HCT116 (cell line): ENCODE data around the gene C11orf54. TPM values are rescaled to one million over a fixed set of nuclear protein-coding genes. Genes with fewer than 3 reads are reported as not detected.
A peak's percentile ranks its signal among the peaks of the same experiment; 100 is the strongest.

Source experiments
- ATAC-seq: fragments of 200-7000 bp; cut with Tn5 transposase; 2 replicates; pipeline ENCODE4 v1.9.1; 2020; ENCODE audit warnings: mild to moderate bottlenecking, moderate library complexity
- BruUV-seq: library from RNA; stranded (reverse); fragments of 400-500 nt; replicated peaks from 2 replicates; lab custom pipeline; 2021; lab: Mats Ljungman, UMichigan
- CTCF ChIA-PET: fragments of 300-600 bp; sonication (Branson Sonifier 250); formaldehyde crosslinking; loops from one replicate; lab custom pipeline; 2021; ENCODE audit warnings: antibody characterized with exemption; lab: Charles Lee
- POLR2A ChIA-PET: fragments of 300-600, 350-600 bp; sonication (Branson Sonifier 250); formaldehyde crosslinking; loops from one replicate; lab custom pipeline; 2021; ENCODE audit warnings: antibody characterized with exemption; lab: Charles Lee
- RAD21 ChIA-PET, 2 experiments: fragments of 300-600 bp; sonication (Branson Sonifier 250); formaldehyde crosslinking; loops; one replicate each; lab custom pipeline; 2023; ENCODE audit warnings: low total read pairs in 2 of 2; ENCODE audit not compliant: uncharacterized antibody in 2 of 2, unreplicated experiment in 2 of 2, low non-redundant PET in 1 of 2; lab: Charles Lee
- DNase-seq: peaks from one replicate; pipeline ENCODE4 v3.0.0-alpha.2; 2010; ENCODE audit warnings: low read depth, low spot score
- H2AFZ ChIP-seq: fragments of 200-600 bp; shearing (Covaris generic), sonication (generic); 2 replicates; pipeline ENCODE4 v1.6.1; 2017; ENCODE audit warnings: low read depth, mixed run types, mixed read lengths, antibody characterized with exemption, low read length; ENCODE audit not compliant: poor library complexity, severe bottlenecking
- H3K27ac ChIP-seq: 2 replicates; pipeline ENCODE4 v1.5.1; 2012; ENCODE audit warnings: low read depth, low read length
- H3K27me3 ChIP-seq: fragments of 200-600 bp; sonication (generic); 2 replicates; pipeline ENCODE4 v1.6.1; 2016; ENCODE audit warnings: mixed run types, low read length, mixed read lengths; ENCODE audit not compliant: insufficient read depth
- H3K36me3 ChIP-seq, 2 experiments: fragments of 200-500 bp in 1 of 2; fragments of 200-600 bp in 1 of 2; sonication (Bioruptor generic) in 1 of 2; sonication (generic) in 1 of 2; 2 replicates each; pipeline versions ENCODE4 v1.5.1 to v1.6.1; 2014 to 2016; ENCODE audit warnings: low read length in 2 of 2, inconsistent platforms in 1 of 2, mixed read lengths in 1 of 2, mixed run types in 1 of 2; ENCODE audit not compliant: insufficient read depth in 2 of 2, control insufficient read depth in 1 of 2
- H3K4me1 ChIP-seq, 2 experiments: fragments of 200-600 bp in 1 of 2; sonication (generic) in 1 of 2; 2 replicates each; pipeline versions ENCODE4 v1.5.1 to v1.6.1; 2012 to 2017; ENCODE audit warnings: low read length in 2 of 2, inconsistent platforms in 1 of 2, mild to moderate bottlenecking in 1 of 2, mixed read lengths in 1 of 2, mixed run types in 1 of 2, moderate library complexity in 1 of 2; ENCODE audit not compliant: insufficient read depth in 2 of 2, control insufficient read depth in 1 of 2
- H3K4me2 ChIP-seq: fragments of 200-600 bp; sonication (generic); 2 replicates; pipeline ENCODE4 v1.6.1; 2017; ENCODE audit warnings: mixed run types, low read length, mixed read lengths
- H3K4me3 ChIP-seq, 2 experiments: fragments of 200-600 bp in 1 of 2; sonication (generic) in 1 of 2; replicated peaks in 1 of 2; 2 replicates each; pipeline ENCODE4 v1.5.1; 2011 to 2016; ENCODE audit warnings: low read length in 2 of 2, control low read depth in 1 of 2, low read depth in 1 of 2, mild to moderate bottlenecking in 1 of 2, mixed read lengths in 1 of 2, mixed run types in 1 of 2
- H3K79me2 ChIP-seq: fragments of 200-600 bp; sonication (generic); 2 replicates; pipeline ENCODE4 v1.6.1; 2017; ENCODE audit warnings: mild to moderate bottlenecking, mixed run types, low read length, moderate library complexity, mixed read lengths; ENCODE audit not compliant: insufficient read depth
- H3K9ac ChIP-seq: fragments of 200-600 bp; sonication (generic); 2 replicates; pipeline ENCODE4 v1.6.1; 2016; ENCODE audit warnings: low read length, mixed read lengths
- H3K9me2 ChIP-seq: fragments of 200-600 bp; sonication (generic), shearing (Covaris generic); 2 replicates; pipeline ENCODE4 v1.6.1; 2017; ENCODE audit warnings: mixed run types, mild to moderate bottlenecking, moderate library complexity; ENCODE audit not compliant: insufficient read depth
- H3K9me3 ChIP-seq, 2 experiments: fragments of 200-500 bp in 1 of 2; fragments of 200-600 bp in 1 of 2; sonication (Bioruptor generic) in 1 of 2; sonication (generic) in 1 of 2; 2 replicates each; pipeline ENCODE4 v1.6.1; 2014 to 2017; ENCODE audit warnings: low read length in 2 of 2, mixed read lengths in 2 of 2, inconsistent platforms in 1 of 2, low read depth in 1 of 2, mild to moderate bottlenecking in 1 of 2, mixed run types in 1 of 2, moderate library complexity in 1 of 2; ENCODE audit not compliant: control insufficient read depth in 1 of 2, insufficient read depth in 1 of 2
- H4K20me1 ChIP-seq: fragments of 200-600 bp; sonication (generic), shearing (Covaris generic); 2 replicates; pipeline ENCODE4 v1.6.1; 2017; ENCODE audit warnings: mixed run types, mild to moderate bottlenecking, moderate library complexity; ENCODE audit not compliant: insufficient read depth
- CBX3 ChIP-seq: IDR thresholded peaks from 2 replicates; pipeline ENCODE4 v1.6.1; 2012; ENCODE audit warnings: low read depth
- CEBPB ChIP-seq: IDR thresholded peaks from 2 replicates; pipeline ENCODE4 v1.6.1; 2012; ENCODE audit warnings: low read depth
- EZH2phosphoT487 ChIP-seq: fragments of 200-600 bp; IDR thresholded peaks from 2 replicates; pipeline ENCODE4 v1.6.1; 2018; ENCODE audit warnings: antibody characterized with exemption, borderline replicate concordance
- FOSL1 ChIP-seq: IDR thresholded peaks from 2 replicates; pipeline ENCODE4 v1.6.1; 2012; ENCODE audit warnings: low read depth
- POLR2A ChIP-seq: IDR thresholded peaks from 2 replicates; pipeline ENCODE4 v1.7.0; 2011; ENCODE audit warnings: borderline replicate concordance; ENCODE audit not compliant: insufficient read depth, insufficient read length; ENCODE audit errors: extremely low read depth
- RAD21 ChIP-seq: IDR thresholded peaks from 2 replicates; pipeline ENCODE4 v1.6.1; 2012; ENCODE audit warnings: low read depth, mild to moderate bottlenecking
- SIN3A ChIP-seq: IDR thresholded peaks from 2 replicates; pipeline ENCODE4 v1.6.1; 2012; ENCODE audit warnings: low read depth
- TCF7L2 ChIP-seq: IDR thresholded peaks from 2 replicates; pipeline ENCODE4 v1.7.0; 2011; ENCODE audit warnings: borderline replicate concordance, inconsistent platforms; ENCODE audit not compliant: insufficient read depth, insufficient read length; ENCODE audit errors: extremely low read depth
- ZFX ChIP-seq: fragments of 450-650 bp; IDR thresholded peaks from 2 replicates; pipeline ENCODE4 v1.6.1; 2017
- intact Hi-C: fragments of 100-400 bp; cut with micrococcal nuclease; formaldehyde crosslinking; loops from 2 replicates; pipeline ENCODE4 v1.10.0; 2022
- microRNA counts: library from miRNA; unstranded; fragments of <30 nt; microRNA quantifications from one replicate; lab custom pipeline; 2015
- microRNA-seq: library from miRNA; unstranded; fragments of <30 nt; microRNA quantifications from one replicate; pipeline ENCODE4, GENCODE V29; 2016; ENCODE audit warnings: borderline number of aligned reads
- total RNA-seq: library from RNA; stranded (reverse); gene quantifications from one replicate; pipeline ENCODE4 v1.2.1, GENCODE V29; 2021; ENCODE audit not compliant: unreplicated experiment
- TF ChIP-seq, protein P1 (sequence below), 3 experiments: fragments of 200-600 bp in 1 of 3; sonication (generic) in 1 of 3; IDR thresholded peaks in 2 of 3; conservative IDR thresholded peaks in 1 of 3; 2 replicates each; pipeline ENCODE4 v1.5.1; 2012 to 2017; ENCODE audit warnings: low read depth in 2 of 3, low read length in 2 of 3, antibody characterized with exemption in 1 of 3, borderline replicate concordance in 1 of 3, control low read depth in 1 of 3, mild to moderate bottlenecking in 1 of 3, mixed read lengths in 1 of 3, mixed run types in 1 of 3, moderate library complexity in 1 of 3; ENCODE audit not compliant: insufficient read depth in 1 of 3
- TF ChIP-seq, protein P2 (sequence below): IDR thresholded peaks from 2 replicates; pipeline ENCODE4 v1.6.1; 2012
- TF ChIP-seq, protein P3 (sequence below): IDR thresholded peaks from 2 replicates; pipeline ENCODE4 v1.6.1; 2011; ENCODE audit warnings: mild to moderate bottlenecking, low read length, moderate library complexity; ENCODE audit not compliant: insufficient replicate concordance; ENCODE audit errors: extremely low read depth

The C11orf54 gene
- total RNA-seq, 1 experiment from 2014 or later: 26.1 TPM

DNA sequence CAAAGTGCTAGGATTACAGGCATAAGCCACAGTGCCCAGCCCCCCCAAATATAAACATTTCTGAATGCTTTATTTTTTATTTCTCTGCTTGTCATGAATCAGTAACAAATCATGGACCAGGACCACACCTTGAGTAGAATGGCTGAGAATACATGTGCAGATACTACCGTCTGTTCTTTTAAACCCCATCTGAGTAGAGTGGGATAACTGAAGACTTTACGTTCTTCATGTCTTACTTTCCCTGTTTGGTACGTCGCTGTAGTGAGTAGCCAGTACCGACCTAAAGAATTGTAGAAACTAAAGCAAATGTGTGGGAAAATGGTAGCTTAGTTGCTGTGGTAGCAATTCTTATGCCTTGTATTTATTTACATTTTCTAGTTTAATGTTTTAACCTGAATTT lies 72.5 kb downstream of the C11orf54 start:
- no peak for DNase-seq
- TF ChIP-seq, protein P1, sequence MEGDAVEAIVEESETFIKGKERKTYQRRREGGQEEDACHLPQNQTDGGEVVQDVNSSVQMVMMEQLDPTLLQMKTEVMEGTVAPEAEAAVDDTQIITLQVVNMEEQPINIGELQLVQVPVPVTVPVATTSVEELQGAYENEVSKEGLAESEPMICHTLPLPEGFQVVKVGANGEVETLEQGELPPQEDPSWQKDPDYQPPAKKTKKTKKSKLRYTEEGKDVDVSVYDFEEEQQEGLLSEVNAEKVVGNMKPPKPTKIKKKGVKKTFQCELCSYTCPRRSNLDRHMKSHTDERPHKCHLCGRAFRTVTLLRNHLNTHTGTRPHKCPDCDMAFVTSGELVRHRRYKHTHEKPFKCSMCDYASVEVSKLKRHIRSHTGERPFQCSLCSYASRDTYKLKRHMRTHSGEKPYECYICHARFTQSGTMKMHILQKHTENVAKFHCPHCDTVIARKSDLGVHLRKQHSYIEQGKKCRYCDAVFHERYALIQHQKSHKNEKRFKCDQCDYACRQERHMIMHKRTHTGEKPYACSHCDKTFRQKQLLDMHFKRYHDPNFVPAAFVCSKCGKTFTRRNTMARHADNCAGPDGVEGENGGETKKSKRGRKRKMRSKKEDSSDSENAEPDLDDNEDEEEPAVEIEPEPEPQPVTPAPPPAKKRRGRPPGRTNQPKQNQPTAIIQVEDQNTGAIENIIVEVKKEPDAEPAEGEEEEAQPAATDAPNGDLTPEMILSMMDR (IDR thresholded peaks at IDR 0.05 in 2 of 3, conservative IDR thresholded peaks at IDR 0.05 in 1 of 3; ENCODE audit: borderline replicate concordance in 1 of 3, insufficient read depth in 1 of 3, low read depth in 2 of 3, low read length in 2 of 3): no peak
- TF ChIP-seq, protein P2, sequence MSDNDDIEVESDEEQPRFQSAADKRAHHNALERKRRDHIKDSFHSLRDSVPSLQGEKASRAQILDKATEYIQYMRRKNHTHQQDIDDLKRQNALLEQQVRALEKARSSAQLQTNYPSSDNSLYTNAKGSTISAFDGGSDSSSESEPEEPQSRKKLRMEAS: no peak
- TF ChIP-seq CEBPB (no peak), POLR2A (no peak), CBX3 (no peak), SIN3A (no peak), ZFX (no peak), RAD21 (no peak), TCF7L2 (no peak), FOSL1 (no peak), EZH2phosphoT487 (no peak)
- TF ChIP-seq, protein P3, sequence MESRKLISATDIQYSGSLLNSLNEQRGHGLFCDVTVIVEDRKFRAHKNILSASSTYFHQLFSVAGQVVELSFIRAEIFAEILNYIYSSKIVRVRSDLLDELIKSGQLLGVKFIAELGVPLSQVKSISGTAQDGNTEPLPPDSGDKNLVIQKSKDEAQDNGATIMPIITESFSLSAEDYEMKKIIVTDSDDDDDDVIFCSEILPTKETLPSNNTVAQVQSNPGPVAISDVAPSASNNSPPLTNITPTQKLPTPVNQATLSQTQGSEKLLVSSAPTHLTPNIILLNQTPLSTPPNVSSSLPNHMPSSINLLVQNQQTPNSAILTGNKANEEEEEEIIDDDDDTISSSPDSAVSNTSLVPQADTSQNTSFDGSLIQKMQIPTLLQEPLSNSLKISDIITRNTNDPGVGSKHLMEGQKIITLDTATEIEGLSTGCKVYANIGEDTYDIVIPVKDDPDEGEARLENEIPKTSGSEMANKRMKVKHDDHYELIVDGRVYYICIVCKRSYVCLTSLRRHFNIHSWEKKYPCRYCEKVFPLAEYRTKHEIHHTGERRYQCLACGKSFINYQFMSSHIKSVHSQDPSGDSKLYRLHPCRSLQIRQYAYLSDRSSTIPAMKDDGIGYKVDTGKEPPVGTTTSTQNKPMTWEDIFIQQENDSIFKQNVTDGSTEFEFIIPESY: no peak
- no peaks in the 10 kb centered on the region for H3K4me1 ChIP-seq
- no peak overlapping the region for H3K4me3 ChIP-seq
- no peaks in the 10 kb centered on the region for H4K20me1 ChIP-seq
- ChIA-PET RAD21 (no interaction called here), CTCF (no interaction called here), POLR2A (interaction anchor here (0.9 kb wide), 1 partner anchor 72 kb away, joined by 3 read pairs; the partner anchor contains the start of gene C11orf54)
- no peaks in the 10 kb centered on the region for H3K79me2 ChIP-seq
- H3K9me2 ChIP-seq: no peaks in the 10 kb centered on the region
- H3K27me3 ChIP-seq: no peaks in the 10 kb centered on the region
- H3K27ac ChIP-seq: no peak overlapping the region
- H3K36me3 ChIP-seq: peaks cover 26 to 42% of the 10 kb centered on the region in 2 experiments; a peak in 3 of 4 replicates
- no peak overlapping the region for H3K4me2 ChIP-seq
- BruUV-seq: no TSS peak
- H3K9ac ChIP-seq: no peak overlapping the region
- intact Hi-C loops: no loop called here
- H3K9me3 ChIP-seq: no peaks in the 10 kb centered on the region
- ATAC-seq: no peak
- H2AFZ ChIP-seq: no peak overlapping the region

MicroRNAs encoded within 50 kb of the gene (microRNA counts, 767-probe panel; counts per million panel counts)
- not detected for microRNA hsa-miR-1304-5p (lab: Ali Mortazavi, UCI)

Small RNA genes lying within 50 kb of the gene (microRNA-seq; reads per million reads assigned to microRNA genes)
- gene MIR1304: 75.7 reads per million, percentile 60 among the genes with 10 or more reads in this experiment

Other genes with a start within 250 kb of the C11orf54 start
- 23.1 TPM for gene SMCO4, start 198.3 kb upstream of the C11orf54 start, total RNA-seq
- gene CEP295, start 80.0 kb upstream of the C11orf54 start, total RNA-seq: 17.7 TPM
- 267 TPM for gene TAF1D, start 177 bp upstream of the C11orf54 start, total RNA-seq
- 41.1 TPM for gene MED17, start 42.6 kb downstream of the C11orf54 start, total RNA-seq
- not detected for gene VSTM5, start 108.9 kb downstream of the C11orf54 start, total RNA-seq